GM23338 (cell line): ENCODE data around the gene NPAS3. TPM values are rescaled to one million over a fixed set of nuclear protein-coding genes. Genes with fewer than 3 reads are reported as not detected.

Experiments used
- ATAC-seq: fragments of 200-7000 bp; cut with Tn5 transposase; 3 replicates; pipeline ENCODE4 v1.9.1; 2020
- DNase-seq: peaks from one replicate; pipeline ENCODE4 v3.0.0-alpha.2; 2015; ENCODE audit warnings: low spot score
- H2AFZ ChIP-seq: fragments of 200-600 bp; sonication (generic); 2 replicates; pipeline ENCODE4 v1.8.0; 2016; ENCODE audit warnings: antibody characterized with exemption, mild to moderate bottlenecking, moderate library complexity
- H3F3A ChIP-seq: fragments of 200-600 bp; sonication (generic); replicated peaks from 2 replicates; pipeline ENCODE4 v1.8.0; 2017; ENCODE audit warnings: antibody characterized with exemption, mixed run types, low read depth
- H3K27ac ChIP-seq: fragments of 200-600 bp; sonication (generic); 2 replicates; pipeline ENCODE4 v1.6.1; 2016; ENCODE audit warnings: low read depth
- H3K27me3 ChIP-seq: fragments of 200-600 bp; sonication (generic); 2 replicates; pipeline ENCODE4 v1.8.0; 2016; ENCODE audit warnings: mild to moderate bottlenecking, mixed run types, moderate library complexity; ENCODE audit not compliant: insufficient read depth
- H3K36me3 ChIP-seq: fragments of 200-600 bp; sonication (generic); 2 replicates; pipeline ENCODE4 v1.8.0; 2016; ENCODE audit warnings: mild to moderate bottlenecking; ENCODE audit not compliant: insufficient read depth
- H3K4me1 ChIP-seq: fragments of 200-600 bp; sonication (generic); 2 replicates; pipeline ENCODE4 v1.8.0; 2016; ENCODE audit warnings: mild to moderate bottlenecking, moderate library complexity; ENCODE audit not compliant: insufficient read depth
- H3K4me2 ChIP-seq: fragments of 200-600 bp; sonication (generic); 2 replicates; pipeline ENCODE4 v1.7.1; 2017; ENCODE audit warnings: mixed run types
- H3K4me3 ChIP-seq: fragments of 200-600 bp; sonication (generic); 2 replicates; pipeline ENCODE4 v1.6.1; 2016; ENCODE audit warnings: mixed run types
- H3K79me2 ChIP-seq: fragments of 200-600 bp; sonication (generic); replicated peaks from 2 replicates; pipeline ENCODE4 v1.8.0; 2017; ENCODE audit warnings: mild to moderate bottlenecking; ENCODE audit not compliant: insufficient read depth
- H3K9me2 ChIP-seq: fragments of 200-600 bp; sonication (generic); 2 replicates; pipeline ENCODE4 v1.8.0; 2017; ENCODE audit not compliant: insufficient read depth
- H4K20me1 ChIP-seq: fragments of 200-600 bp; sonication (generic); replicated peaks from 2 replicates; pipeline ENCODE4 v1.8.0; 2017; ENCODE audit warnings: mild to moderate bottlenecking; ENCODE audit not compliant: insufficient read depth
- H3K27ac Mint-ChIP-seq: 2 replicates; pipeline ENCODE4 v1.8.0; 2020; ENCODE audit warnings: inconsistent platforms, mild to moderate bottlenecking, moderate library complexity, mixed read lengths
- H3K27me3 Mint-ChIP-seq: 3 replicates; pipeline ENCODE4 v1.8.0; 2022; ENCODE audit warnings: low read depth, mild to moderate bottlenecking, moderate library complexity, mixed read lengths, inconsistent platforms; ENCODE audit not compliant: insufficient read depth, poor library complexity
- H3K36me3 Mint-ChIP-seq: 3 replicates; pipeline ENCODE4 v1.8.0; 2021; ENCODE audit warnings: low read depth, mild to moderate bottlenecking, inconsistent platforms, moderate library complexity, mixed read lengths
- H3K4me1 Mint-ChIP-seq: 3 replicates; pipeline ENCODE4 v1.8.0; 2020; ENCODE audit warnings: mild to moderate bottlenecking, inconsistent platforms, mixed read lengths
- H3K4me3 Mint-ChIP-seq: 3 replicates; pipeline ENCODE4 v1.8.0; 2021; ENCODE audit warnings: moderate library complexity, mild to moderate bottlenecking, inconsistent platforms, mixed read lengths
- H3K9me3 Mint-ChIP-seq: 3 replicates; pipeline ENCODE4 v1.8.0; 2020; ENCODE audit warnings: moderate library complexity, mild to moderate bottlenecking, inconsistent platforms, mixed read lengths
- EZH2 ChIP-seq: fragments of 200-600 bp; sonication (generic); IDR thresholded peaks from one replicate; pipeline ENCODE4 v1.8.0; 2017; ENCODE audit warnings: antibody characterized with exemption, mild to moderate bottlenecking, low read depth; ENCODE audit not compliant: unreplicated experiment
- EZH2phosphoT487 ChIP-seq: fragments of 200-600 bp; sonication (generic); IDR thresholded peaks from one replicate; pipeline ENCODE4 v1.8.1; 2018; ENCODE audit warnings: antibody characterized with exemption; ENCODE audit not compliant: unreplicated experiment
- NANOG ChIP-seq: IDR thresholded peaks from 2 replicates; pipeline ENCODE4 v1.6.1; 2016; ENCODE audit warnings: antibody characterized with exemption, borderline replicate concordance
- POLR2AphosphoS5 ChIP-seq: IDR thresholded peaks from 2 replicates; pipeline ENCODE4 v1.6.1; 2016; ENCODE audit warnings: antibody characterized with exemption, low read depth
- STAT1 ChIP-seq: IDR thresholded peaks from one replicate; pipeline ENCODE4 v1.6.1; 2016; ENCODE audit warnings: antibody characterized with exemption; ENCODE audit not compliant: unreplicated experiment
- ZNF114 ChIP-seq: fragments of 250-450 bp; sonication (Bioruptor Pico); IDR thresholded peaks from 2 replicates; pipeline ENCODE4 v1.5.0; 2020; ENCODE audit warnings: mild to moderate bottlenecking, moderate library complexity
- ZNF331 ChIP-seq: fragments of 250-450 bp; sonication (Bioruptor Pico); IDR thresholded peaks from 2 replicates; pipeline ENCODE4 v1.5.0; 2020; ENCODE audit warnings: low read depth, mild to moderate bottlenecking, moderate library complexity
- polyA plus RNA-seq: library from polyadenylated mRNA; unstranded; fragments of >200 nt; fragmentation: Nextera tagmentation; extraction: Ambion mirVana; gene quantifications from 2 replicates; pipeline ENCODE4 v1.2.1, GENCODE V29; 2016
- total RNA-seq: library from RNA; depleted of rRNA; stranded (reverse); fragments of >200 nt; shearing (Covaris generic); gene quantifications from 2 replicates; pipeline ENCODE4 v1.2.3, GENCODE V29; 2014
- TF ChIP-seq, protein P1 (sequence below): IDR thresholded peaks from one replicate; pipeline ENCODE4 v1.6.1; 2018; ENCODE audit warnings: antibody characterized with exemption; ENCODE audit not compliant: unreplicated experiment
- TF ChIP-seq, protein P2 (sequence below), 2 experiments: fragments of 200-600 bp in 1 of 2; sonication (generic) in 1 of 2; conservative IDR thresholded peaks; 2 replicates each; pipeline versions ENCODE4 v1.5.1 to v1.6.1; 2016 to 2017; ENCODE audit warnings: antibody characterized with exemption in 2 of 2, low read depth in 2 of 2, mild to moderate bottlenecking in 2 of 2, moderate library complexity in 1 of 2

Gene NPAS3
- total and polyA plus RNA-seq, 2 experiments from 2014 or later, result 0.17 to 0.19 TPM

DNA sequence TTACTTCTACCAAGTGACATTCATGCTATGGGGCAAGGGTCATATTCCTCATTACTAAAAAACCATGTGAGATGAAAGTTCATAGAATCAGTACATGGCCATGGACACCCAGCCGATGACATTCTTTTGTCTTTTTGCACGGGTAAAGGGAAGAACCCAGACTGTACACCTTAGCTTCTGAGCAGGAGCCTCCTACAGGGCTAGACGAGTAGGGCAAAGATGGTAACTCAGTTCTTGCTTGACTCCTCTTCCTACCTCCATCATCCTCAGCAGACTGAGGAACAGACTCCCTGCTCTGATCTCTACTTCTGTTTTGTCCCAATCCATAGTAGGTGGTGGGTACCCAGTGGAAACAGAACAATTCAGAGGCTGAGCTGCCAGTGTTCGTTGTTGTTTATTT lies 281.3 kb downstream of the NPAS3 start (continued):
- TF ChIP-seq, protein P1, sequence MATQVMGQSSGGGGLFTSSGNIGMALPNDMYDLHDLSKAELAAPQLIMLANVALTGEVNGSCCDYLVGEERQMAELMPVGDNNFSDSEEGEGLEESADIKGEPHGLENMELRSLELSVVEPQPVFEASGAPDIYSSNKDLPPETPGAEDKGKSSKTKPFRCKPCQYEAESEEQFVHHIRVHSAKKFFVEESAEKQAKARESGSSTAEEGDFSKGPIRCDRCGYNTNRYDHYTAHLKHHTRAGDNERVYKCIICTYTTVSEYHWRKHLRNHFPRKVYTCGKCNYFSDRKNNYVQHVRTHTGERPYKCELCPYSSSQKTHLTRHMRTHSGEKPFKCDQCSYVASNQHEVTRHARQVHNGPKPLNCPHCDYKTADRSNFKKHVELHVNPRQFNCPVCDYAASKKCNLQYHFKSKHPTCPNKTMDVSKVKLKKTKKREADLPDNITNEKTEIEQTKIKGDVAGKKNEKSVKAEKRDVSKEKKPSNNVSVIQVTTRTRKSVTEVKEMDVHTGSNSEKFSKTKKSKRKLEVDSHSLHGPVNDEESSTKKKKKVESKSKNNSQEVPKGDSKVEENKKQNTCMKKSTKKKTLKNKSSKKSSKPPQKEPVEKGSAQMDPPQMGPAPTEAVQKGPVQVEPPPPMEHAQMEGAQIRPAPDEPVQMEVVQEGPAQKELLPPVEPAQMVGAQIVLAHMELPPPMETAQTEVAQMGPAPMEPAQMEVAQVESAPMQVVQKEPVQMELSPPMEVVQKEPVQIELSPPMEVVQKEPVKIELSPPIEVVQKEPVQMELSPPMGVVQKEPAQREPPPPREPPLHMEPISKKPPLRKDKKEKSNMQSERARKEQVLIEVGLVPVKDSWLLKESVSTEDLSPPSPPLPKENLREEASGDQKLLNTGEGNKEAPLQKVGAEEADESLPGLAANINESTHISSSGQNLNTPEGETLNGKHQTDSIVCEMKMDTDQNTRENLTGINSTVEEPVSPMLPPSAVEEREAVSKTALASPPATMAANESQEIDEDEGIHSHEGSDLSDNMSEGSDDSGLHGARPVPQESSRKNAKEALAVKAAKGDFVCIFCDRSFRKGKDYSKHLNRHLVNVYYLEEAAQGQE, result no peak
- TF ChIP-seq EZH2, result no peak
- TF ChIP-seq ZNF114 (CRISPR knock-in tag), result no peak
- TF ChIP-seq, protein P2, sequence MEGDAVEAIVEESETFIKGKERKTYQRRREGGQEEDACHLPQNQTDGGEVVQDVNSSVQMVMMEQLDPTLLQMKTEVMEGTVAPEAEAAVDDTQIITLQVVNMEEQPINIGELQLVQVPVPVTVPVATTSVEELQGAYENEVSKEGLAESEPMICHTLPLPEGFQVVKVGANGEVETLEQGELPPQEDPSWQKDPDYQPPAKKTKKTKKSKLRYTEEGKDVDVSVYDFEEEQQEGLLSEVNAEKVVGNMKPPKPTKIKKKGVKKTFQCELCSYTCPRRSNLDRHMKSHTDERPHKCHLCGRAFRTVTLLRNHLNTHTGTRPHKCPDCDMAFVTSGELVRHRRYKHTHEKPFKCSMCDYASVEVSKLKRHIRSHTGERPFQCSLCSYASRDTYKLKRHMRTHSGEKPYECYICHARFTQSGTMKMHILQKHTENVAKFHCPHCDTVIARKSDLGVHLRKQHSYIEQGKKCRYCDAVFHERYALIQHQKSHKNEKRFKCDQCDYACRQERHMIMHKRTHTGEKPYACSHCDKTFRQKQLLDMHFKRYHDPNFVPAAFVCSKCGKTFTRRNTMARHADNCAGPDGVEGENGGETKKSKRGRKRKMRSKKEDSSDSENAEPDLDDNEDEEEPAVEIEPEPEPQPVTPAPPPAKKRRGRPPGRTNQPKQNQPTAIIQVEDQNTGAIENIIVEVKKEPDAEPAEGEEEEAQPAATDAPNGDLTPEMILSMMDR (conservative IDR thresholded peaks at IDR 0.05; ENCODE audit: low read depth in 2 of 2), result no peak
- no peak for TF ChIP-seq POLR2AphosphoS5

DNA sequence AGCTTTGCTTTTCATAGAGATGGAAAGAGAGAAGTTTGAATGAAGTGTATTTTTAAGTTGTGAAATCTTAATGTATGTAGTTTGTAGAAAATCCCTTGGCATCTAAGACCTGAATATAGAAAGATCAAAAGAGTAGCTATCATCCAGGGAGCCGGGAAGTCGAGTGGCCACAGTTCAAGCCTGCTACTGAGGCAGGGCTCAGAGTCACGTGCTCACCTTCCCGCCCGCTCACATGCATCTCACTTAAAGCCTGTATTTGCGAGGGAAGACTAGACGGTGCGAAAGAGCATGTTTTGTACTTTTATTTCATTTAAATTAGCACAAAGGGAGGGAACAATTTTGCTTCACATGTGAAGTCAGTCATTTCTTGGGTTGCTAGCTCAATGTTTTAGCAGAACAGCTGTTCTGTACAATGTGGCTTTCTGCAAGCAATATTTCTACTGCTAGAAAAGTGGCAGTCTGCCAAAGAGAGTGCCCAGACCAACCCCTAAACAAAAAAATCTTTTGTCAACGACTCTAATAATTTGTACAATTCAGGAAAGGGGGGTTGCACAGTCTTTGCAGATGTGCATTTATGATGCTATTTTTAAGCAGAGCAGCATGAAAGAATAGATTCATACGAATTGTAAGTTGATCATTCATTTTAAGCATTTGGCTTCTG lies 290.7 kb downstream of the NPAS3 start:
- ATAC-seq, result no peak
- H3K79me2 ChIP-seq, result no peaks in the 10 kb centered on the region
- DNase-seq, result no peak
- no peak overlapping the region for H3K27ac ChIP-seq
- peaks cover 3% of the 10 kb centered on the region; the same call in 1 of the 3 replicates for H3K4me1 Mint-ChIP-seq
- peaks cover 11% of the 10 kb centered on the region for H3K4me1 ChIP-seq
- H3K4me3 Mint-ChIP-seq, result no peak overlapping the region
- peaks cover 2% of the 10 kb centered on the region for H3K27me3 Mint-ChIP-seq
- H3K9me3 Mint-ChIP-seq, result no peaks in the 10 kb centered on the region
- H3K4me3 ChIP-seq, result no peak overlapping the region
- H3K27ac Mint-ChIP-seq, result no peak overlapping the region
- no peaks in the 10 kb centered on the region for H3F3A ChIP-seq
- no peaks in the 10 kb centered on the region for H3K36me3 Mint-ChIP-seq
- TF ChIP-seq ZNF331 (CRISPR knock-in tag), result no peak
- H3K9me2 ChIP-seq, result no peaks in the 10 kb centered on the region
- no peaks in the 10 kb centered on the region for H3K36me3 ChIP-seq
- peak overlapping the region; percentile 31; the same call in 1 of the 2 replicates for H3K4me2 ChIP-seq
- no peaks in the 10 kb centered on the region for H3K27me3 ChIP-seq
- H4K20me1 ChIP-seq, result no peaks in the 10 kb centered on the region
- H2AFZ ChIP-seq, result no peak overlapping the region; the same call in 1 of the 2 replicates

DNA sequence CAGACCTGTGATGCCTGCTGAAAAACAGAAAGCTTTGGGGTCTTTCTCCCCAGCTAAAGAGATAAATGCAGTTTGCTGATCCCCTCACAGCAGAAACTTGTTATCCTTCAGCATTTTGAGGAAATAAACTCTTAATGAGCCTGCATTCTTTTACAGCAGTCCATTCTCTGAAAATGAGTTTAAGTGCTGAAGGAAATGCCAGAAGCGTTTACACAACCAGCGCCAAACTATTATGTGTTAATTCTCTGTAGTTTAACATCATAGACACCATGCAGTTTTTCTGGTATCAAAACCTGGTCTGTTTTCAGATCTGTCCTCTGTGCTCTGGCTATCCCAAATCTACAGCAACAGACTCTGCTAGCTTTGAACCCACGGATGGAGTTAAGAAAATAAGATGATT lies 291.3 kb downstream of the NPAS3 start:
- Histone ChIP-seq H3K36me3 (no peaks in the 10 kb centered on the region), H3K27ac (no peak overlapping the region), H3F3A (no peaks in the 10 kb centered on the region), H3K4me2 (peak overlapping the region; percentile 31), H2AFZ (no peak overlapping the region; the same call in 1 of the 2 replicates), H3K9me2 (no peaks in the 10 kb centered on the region), H3K4me1 (peaks cover 11% of the 10 kb centered on the region), H3K27me3 (no peaks in the 10 kb centered on the region), H3K79me2 (no peaks in the 10 kb centered on the region), H3K4me3 (no peak overlapping the region), H4K20me1 (no peaks in the 10 kb centered on the region)
- Mint-ChIP-seq H3K36me3 (no peaks in the 10 kb centered on the region), H3K27ac (no peak overlapping the region), H3K27me3 (peaks cover 2% of the 10 kb centered on the region), H3K4me3 (no peak overlapping the region), H3K4me1 (peaks cover 3% of the 10 kb centered on the region; the same call in 1 of the 3 replicates), H3K9me3 (no peaks in the 10 kb centered on the region)
- ATAC-seq (no peak), DNase-seq (no peak)
- TF ChIP-seq NANOG (no peak), EZH2phosphoT487 (no peak), STAT1 (no peak), ZNF114 (CRISPR knock-in tag) (no peak)
- TF ChIP-seq, protein P1, result no peak
